NCI-H1694 treated with DMSO at 0.1 percent for 48 hours (cell line): ENCODE measurements around the gene MB21D2.
A peak's percentile ranks its signal among the peaks of the same experiment; 100 is the strongest.
"Not testable (repeated sequence)": the region's sequence is repeated elsewhere in the genome, so short reads cannot be mapped to it uniquely, and the experiment has no call there.

Experiments used
- DNase-seq: peaks from one replicate; lab custom pipeline; 2025; lab: John Stamatoyannopoulos, UW

Gene MB21D2

DNA sequence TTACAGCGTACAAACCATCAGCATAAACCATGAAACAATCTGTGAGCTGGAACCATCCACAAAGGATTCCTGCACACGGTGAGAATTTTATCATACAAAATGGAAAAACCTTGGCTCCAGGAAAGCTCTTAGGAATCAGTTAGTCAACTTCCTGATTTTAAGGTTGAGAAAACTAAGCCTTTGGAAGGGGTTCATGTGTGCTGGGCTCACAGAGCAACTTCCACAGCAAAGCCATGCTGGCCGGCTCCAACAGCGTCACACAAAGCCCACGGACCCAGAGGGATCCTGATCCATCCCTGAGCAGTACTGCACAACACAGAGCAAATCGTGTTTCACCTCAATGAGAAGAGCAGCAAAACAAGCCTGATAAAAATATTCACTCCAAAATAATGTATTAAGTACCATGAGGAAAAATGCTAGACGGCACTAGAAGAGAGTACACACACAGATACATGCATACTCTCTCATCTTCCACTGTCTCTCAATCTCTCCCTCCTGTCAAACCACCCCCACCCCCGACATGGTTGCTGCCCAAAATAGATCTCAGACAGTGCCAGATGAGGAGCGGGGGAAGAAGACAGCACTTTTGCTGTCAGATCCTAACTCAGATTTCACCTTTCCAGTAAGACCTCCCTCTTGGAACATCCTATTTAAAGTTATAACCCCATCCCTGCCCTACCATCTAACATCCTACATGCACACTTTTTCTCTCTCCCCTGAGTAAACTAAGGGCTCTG, 58.6 kb downstream of the MB21D2 start:
- no peak for DNase-seq

GRCh38 chr3:192857260-192857661, 60.4 kb downstream of the MB21D2 start:
- no peak for DNase-seq

- no peak for DNase-seq
Measured at GRCh38 chr3:192855434-192855833, 62.2 kb downstream of the MB21D2 start.

DNA sequence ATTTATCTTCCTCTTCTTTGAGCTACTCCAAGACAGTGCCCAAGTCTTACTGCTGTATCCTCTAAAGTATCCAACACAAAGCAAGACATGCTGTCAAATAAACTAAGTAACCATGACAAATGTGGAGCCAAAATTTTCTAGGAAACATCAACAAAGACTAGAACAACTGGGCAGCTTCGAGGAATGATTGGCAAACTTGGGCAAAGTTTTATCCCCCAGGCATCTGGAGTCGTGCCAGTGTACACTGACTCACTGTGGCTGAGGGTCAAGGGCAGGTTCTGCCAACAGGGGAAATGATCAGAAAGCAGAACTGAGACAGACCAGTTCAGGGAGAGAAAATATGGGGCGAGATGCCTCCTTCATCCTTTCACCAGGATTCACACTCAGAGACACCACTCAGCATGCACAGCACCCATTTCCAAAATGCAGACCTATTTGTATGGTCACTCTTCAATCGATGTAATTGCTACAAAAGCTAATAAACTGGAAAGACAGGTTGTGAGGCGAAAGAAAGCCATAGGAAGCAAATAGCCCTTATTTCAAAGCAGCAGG, 65.8 kb downstream of the MB21D2 start:
- no peak for DNase-seq

GRCh38 chr3:192850451-192850981, 67.1 kb downstream of the MB21D2 start:
- no peak for DNase-seq

- not testable (repeated sequence) for DNase-seq
Measured at GRCh38 chr3:192849821-192850220, 67.8 kb downstream of the MB21D2 start.

DNA sequence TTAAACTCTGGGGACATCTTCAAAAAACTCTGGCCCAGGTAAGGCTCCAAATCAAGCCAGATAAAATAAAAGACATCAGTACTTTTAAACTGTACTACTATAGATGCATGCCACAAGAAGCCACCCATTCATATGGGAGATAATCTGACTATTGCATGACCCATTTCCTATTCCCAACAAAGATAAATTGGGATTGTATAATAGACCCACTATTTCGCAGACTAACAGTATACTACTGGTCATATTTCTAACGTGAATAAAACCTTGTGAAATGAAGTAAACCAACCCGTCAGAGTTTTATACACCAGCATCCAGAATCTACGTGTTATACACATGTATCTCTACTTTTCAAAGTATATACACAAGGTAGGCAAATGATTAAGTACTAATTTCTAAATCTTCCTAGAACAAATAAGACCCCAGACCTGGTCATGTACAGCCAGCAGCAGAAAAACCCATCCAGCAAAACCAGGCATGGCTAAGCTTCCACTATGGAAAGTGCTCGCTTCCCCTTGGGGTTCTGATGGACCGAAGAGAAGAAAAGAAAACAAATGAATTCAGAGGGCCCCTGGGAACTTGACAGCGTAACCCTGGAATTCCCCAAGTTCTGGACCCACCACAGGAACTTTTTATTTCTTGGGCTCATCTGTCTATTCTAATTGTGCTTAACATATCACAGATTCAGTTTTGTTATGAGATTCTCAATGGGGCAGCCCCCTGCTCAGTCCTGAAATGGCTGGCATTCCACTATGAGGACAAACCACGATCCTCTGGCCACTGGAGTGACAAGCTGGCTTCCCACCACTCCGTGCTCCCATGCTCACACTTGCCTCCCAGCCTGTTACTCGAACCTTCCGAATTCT, 69.1 kb downstream of the MB21D2 start:
- DNase-seq, result no peak

DNA sequence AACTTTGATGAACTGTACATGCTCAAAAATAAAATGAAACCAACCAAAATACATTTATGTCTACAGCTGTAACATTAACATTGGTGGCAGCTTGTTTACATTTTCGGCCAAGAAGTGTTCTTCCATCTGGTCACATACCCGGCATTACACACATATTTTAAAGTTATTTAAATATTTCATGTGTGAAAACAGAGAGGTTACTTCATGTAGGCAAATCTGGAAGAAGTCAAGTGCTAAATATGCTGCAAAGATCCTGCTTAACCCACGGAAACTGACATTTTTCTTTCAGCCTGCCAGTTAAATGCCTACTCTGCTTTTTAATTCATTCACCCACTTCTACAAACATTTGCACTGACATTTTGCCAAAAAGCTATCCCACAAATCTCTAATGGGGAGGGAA, 69.7 kb downstream of the MB21D2 start:
- peak; percentile 12 for DNase-seq

- DNase-seq, result no peak
Measured at GRCh38 chr3:192845526-192845855, 72.2 kb downstream of the MB21D2 start.

- DNase-seq, result no peak
Measured at GRCh38 chr3:192844836-192845525, 72.7 kb downstream of the MB21D2 start.

DNA sequence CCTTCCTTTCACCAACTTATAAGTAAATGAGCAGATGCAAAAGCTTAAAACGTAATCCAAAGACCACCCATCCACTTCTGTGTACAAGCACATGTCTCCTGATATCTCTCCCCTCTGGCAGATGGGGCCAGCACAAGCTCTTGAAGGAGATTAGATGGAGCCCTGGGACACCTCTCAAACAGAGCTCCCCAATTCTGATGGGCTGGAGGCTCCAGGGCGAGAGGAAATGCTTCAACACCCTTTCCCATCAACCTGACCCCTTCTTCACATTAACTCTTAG, 73.2 kb downstream of the MB21D2 start:
- DNase-seq, result no peak

GRCh38 chr3:192843723-192844485, 73.8 kb downstream of the MB21D2 start:
- DNase-seq, result no peak

GRCh38 chr3:192843119-192843518, 74.5 kb downstream of the MB21D2 start:
- DNase-seq, result no peak

DNA sequence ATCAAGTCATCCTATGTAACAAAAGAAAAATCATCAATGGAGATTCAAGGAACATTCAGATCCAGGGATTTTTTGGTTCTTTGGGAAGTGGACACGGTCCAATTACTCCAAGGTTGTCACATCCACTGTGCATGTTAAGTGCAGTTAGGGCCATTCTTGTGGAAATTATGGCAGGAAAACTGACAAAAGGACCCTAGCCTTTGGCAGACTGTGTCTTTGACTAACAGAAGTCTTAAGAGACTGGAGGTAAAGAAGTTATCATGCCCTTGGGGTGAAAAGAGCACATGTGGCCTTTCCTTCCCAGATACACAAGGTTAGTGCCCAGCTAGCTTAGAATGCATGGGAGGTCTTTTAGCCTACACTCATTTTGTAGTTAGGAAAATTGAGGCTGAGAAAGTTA, 74.9 kb downstream of the MB21D2 start:
- no peak for DNase-seq

- DNase-seq, result no peak
Measured at GRCh38 chr3:192842138-192842537, 75.5 kb downstream of the MB21D2 start.

DNA sequence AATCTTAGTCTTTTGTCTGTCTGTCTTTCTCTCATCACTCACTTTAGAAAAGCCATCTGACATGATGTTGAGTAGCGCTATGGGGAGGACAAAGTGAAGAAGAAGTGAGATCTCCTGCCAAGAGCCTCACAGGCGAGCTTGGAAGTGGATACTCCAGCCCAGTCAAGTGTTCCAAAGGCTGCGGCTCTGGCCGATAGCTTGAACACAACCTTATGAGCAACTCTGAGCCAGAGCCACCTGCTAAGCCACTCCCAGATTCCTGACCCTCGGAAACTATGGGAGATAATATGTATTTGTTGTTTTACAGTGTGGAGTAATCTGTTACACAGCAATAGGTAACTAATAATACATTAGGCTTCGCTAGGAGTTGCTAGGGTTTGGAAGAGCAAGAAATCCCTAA, 76.2 kb downstream of the MB21D2 start:
- DNase-seq, result no peak

- DNase-seq, result no peak
Measured at GRCh38 chr3:192840143-192840836, 77.4 kb downstream of the MB21D2 start.

- no peak for DNase-seq
Measured at GRCh38 chr3:192835818-192836815, 81.5 kb downstream of the MB21D2 start.

DNA sequence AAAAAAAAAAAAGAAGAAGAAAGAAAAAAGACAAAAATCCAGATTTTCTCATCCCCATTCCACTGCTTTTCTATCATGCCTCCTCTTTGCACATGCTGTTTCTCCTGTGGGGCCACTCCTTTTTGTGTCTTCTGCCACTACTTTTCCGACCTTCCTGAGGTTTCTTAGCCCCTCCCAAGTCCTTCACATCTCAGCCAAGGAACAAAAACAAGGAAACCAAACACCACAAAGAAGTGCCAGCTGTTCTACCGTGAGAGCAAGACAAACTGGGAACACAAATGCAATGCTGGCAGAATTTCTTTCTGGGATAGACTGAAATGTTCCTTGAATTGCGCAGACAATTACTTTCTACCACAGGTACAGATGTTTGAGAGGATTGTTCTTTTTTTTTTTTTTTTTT, 83.2 kb downstream of the MB21D2 start:
- no peak for DNase-seq
